ENCODE data around the gene ZNF169.
"Not testable (repeated sequence)": the region's sequence is repeated elsewhere in the genome, so short reads cannot be mapped to it uniquely, and the experiment has no call there.

DNA sequence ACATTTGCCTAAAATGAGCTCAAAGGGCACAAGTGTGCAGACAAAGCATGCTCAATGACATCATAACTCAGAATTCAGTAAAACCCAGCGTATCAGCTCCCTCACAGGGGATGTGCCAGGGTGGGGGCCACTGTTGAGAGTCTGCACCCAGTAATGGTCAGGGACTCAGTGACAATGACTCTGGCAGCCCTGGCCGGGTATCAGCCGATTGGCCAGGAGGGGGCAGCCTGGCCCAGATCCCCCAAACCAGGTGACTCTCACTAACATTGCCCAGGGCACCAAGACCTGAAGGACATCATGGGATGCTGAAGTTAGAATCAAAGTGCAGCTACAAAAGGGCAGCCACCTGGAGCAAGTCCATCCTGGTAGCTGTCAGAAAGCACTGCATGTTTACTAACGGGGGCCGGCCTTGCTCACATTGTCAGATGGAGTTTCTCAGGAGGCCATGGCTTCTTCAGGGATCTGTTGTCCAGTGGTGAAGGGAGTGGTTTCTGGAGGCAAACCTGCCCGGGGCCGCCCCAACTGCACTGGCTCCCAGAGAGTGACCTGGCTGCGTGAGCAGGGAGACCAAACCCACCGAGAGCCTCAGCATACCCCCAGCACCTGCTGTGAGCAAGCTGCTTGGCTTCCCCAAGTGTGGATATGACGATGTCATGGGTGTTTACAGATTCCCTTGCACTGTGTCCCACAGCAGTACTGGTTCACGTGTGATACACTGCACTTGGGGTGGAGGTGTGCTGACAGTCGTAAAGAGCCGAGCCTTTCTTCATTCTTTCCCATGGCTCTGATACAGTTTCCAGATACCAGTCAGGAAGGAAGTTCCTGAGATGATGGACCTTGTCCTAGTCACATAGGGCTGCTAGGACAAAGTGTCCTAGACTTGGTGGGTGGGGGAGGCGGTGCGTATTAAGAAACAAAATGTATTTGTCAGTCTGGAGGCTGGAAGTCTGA lies 56.2 kb downstream of the ZNF169 start:
- not testable (repeated sequence) for TF ChIP-seq EZH2 (IDR thresholded peaks at IDR 0.05; ENCODE audit: borderline replicate concordance, insufficient read depth, low read length, poor library complexity, severe bottlenecking); SMC3 (conservative IDR thresholded peaks at IDR 0.05; ENCODE audit: poor library complexity); EP300 (conservative IDR thresholded peaks at IDR 0.05; ENCODE audit: poor library complexity, severe bottlenecking); TAF1 (IDR thresholded peaks at IDR 0.05; ENCODE audit: low read depth)
- TF ChIP-seq, protein P1, sequence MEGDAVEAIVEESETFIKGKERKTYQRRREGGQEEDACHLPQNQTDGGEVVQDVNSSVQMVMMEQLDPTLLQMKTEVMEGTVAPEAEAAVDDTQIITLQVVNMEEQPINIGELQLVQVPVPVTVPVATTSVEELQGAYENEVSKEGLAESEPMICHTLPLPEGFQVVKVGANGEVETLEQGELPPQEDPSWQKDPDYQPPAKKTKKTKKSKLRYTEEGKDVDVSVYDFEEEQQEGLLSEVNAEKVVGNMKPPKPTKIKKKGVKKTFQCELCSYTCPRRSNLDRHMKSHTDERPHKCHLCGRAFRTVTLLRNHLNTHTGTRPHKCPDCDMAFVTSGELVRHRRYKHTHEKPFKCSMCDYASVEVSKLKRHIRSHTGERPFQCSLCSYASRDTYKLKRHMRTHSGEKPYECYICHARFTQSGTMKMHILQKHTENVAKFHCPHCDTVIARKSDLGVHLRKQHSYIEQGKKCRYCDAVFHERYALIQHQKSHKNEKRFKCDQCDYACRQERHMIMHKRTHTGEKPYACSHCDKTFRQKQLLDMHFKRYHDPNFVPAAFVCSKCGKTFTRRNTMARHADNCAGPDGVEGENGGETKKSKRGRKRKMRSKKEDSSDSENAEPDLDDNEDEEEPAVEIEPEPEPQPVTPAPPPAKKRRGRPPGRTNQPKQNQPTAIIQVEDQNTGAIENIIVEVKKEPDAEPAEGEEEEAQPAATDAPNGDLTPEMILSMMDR (IDR thresholded peaks at IDR 0.05; ENCODE audit: poor library complexity, severe bottlenecking): not testable (repeated sequence)
- TF ChIP-seq, protein P2, sequence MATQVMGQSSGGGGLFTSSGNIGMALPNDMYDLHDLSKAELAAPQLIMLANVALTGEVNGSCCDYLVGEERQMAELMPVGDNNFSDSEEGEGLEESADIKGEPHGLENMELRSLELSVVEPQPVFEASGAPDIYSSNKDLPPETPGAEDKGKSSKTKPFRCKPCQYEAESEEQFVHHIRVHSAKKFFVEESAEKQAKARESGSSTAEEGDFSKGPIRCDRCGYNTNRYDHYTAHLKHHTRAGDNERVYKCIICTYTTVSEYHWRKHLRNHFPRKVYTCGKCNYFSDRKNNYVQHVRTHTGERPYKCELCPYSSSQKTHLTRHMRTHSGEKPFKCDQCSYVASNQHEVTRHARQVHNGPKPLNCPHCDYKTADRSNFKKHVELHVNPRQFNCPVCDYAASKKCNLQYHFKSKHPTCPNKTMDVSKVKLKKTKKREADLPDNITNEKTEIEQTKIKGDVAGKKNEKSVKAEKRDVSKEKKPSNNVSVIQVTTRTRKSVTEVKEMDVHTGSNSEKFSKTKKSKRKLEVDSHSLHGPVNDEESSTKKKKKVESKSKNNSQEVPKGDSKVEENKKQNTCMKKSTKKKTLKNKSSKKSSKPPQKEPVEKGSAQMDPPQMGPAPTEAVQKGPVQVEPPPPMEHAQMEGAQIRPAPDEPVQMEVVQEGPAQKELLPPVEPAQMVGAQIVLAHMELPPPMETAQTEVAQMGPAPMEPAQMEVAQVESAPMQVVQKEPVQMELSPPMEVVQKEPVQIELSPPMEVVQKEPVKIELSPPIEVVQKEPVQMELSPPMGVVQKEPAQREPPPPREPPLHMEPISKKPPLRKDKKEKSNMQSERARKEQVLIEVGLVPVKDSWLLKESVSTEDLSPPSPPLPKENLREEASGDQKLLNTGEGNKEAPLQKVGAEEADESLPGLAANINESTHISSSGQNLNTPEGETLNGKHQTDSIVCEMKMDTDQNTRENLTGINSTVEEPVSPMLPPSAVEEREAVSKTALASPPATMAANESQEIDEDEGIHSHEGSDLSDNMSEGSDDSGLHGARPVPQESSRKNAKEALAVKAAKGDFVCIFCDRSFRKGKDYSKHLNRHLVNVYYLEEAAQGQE (IDR thresholded peaks at IDR 0.05; ENCODE audit: borderline replicate concordance): not testable (repeated sequence)

Data from neural cell (in vitro differentiated cells).